ENCODE data around the gene CHST11.

The CHST11 gene

DNA sequence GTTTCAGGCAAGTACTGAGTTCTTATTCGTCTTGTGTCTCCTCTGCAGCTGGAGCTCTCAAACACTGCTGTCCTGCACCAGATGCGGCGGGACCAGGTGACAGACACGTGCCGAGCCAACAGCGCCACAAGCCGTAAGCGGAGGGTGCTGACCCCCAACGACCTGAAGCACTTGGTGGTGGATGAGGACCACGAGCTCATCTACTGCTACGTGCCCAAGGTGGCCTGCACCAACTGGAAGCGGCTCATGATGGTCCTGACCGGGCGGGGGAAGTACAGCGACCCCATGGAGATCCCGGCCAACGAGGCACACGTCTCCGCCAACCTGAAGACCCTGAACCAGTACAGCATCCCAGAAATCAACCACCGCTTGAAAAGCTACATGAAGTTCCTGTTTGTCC, 300.2 kb downstream of the CHST11 start:
- FAIRE-seq, result no peak
- DNase-seq (ENCODE audit: low spot score), result no peak

DNA sequence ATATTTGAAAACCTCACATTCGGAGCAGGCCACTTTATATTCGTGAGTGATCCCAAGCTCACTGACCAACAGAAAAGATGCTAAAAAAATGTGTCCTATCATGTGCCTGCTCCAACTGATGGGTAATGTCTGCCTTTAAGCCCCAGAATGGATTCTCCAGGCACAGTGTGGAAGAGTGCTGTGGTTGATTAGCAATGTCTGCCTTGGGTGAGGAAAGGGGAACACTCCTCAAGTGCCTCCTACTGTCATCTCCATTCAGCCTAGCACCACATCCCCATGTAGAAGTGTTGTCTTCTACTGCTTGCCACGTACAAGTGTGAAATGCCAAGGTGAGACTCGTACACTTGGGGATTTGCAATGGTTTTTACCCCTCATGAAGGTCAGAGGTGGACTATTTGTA, 302.0 kb downstream of the CHST11 start:
- no peak for FAIRE-seq
- DNase-seq (ENCODE audit: low spot score), result no peak

DNA sequence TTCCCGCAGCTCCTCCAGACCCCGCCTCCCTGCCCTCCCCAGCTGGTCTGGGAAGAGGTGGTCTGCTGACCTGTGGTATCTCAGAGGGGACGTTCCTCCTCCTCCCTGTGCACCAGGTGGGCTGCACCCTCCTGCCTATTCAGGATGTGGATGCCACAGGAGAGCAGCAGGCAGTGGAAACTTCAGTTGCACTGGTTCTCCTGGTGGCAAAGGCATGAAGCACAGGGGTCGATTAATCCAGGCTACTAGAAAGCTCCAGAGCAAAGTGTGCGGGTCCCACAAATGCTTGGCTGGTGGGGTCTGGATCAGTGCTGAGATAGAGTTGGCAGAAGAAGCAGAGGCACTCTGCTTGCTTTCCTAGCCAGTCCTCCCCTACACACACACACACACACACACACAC, 304.3 kb downstream of the CHST11 start:
- FAIRE-seq (no peak), DNase-seq (ENCODE audit: low spot score) (no peak)

DNA sequence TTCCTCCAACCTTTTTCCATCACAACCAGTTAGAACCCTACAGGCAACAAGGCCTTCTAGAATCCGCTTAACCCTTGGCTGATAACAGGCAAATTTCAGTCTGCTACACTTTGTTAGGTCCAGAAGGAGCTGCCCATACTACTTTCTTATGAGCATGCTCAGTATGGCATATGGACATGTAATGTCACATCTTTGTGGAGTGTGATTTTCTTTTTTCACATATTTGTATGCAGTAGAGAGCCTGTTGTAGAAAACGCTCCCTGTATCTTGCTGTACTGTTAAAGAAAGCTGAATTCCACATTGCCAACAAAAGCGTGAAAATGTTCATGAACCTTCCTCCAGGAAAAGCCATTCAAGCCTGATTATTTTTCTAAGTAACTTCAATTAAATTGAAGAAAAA, 304.9 kb downstream of the CHST11 start:
- no peak for FAIRE-seq

DNA sequence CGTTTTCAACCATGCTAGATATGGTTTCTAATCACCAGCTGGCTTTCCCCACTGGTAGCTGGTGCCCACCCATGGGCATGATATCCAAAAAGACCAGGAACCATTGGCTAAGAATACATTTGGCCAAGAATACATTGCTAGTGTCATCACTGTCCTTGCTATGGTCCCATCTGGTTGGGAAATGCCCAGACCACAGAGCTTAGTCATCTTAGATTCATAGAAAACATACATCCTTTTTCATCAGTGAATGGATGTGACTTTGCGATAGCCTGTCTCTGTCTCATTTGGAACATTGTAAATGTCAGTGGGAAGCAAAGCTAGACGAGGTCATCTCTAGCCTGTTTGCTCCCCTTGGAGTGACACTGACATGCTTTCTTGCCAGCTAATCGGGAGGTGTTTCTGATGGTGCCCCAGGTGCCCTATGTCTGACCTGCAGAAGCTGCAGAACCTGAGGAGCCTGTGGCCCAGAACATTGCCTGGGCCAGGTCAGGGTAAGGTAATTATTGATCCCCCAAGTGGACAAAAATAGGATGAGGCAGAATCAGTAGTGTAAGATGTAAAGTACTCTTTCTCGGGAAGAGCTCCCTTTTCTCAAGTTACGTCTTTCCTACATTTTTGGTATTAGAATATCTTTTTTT, 306.5 kb downstream of the CHST11 start:
- FAIRE-seq (no peak), DNase-seq (ENCODE audit: low spot score) (peak; percentile 52)

More for the DNA sequence above, 304.9 kb downstream of the CHST11 start:
- no peak for DNase-seq (ENCODE audit: low spot score)

DNA sequence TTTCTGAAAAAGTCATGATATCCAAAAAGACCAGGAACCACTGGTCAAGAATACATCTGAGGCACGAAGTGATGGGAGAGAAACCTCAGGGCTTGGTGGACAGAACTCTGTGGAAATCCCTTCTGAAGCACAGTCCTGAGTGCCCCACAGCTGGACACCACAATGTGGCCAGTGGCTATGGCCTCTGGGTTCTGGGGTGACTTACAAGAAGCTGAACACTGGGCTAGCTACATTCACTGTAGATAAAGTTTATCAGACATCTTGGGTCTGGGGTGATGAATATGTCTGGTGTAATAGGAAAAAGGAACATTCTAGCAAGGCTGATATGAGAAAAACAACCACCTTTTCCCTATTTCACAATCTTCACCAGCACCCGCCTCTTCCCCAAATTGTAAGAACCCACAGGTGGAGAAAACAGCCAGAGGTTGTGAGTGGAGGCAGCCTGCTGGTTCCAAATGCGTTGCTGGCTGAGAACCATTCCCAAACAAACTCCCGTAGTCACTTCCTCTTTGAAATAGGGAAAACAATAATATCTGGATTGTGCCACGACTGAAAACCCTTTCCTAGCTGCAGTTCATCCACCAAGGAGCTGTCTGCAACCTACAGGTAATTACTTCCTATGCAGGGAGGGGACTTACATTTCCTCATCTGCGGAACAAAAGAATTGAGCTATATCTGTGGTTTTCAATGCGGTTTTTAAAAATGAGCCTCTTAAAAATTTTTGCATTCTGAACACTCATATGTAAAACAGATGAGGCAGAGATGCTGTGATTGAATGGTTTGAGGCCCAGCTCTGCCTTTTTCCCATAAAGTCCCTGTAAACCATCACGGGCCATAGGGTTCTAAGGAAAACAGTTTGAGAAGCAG, 307.7 kb downstream of the CHST11 start:
- DNase-seq (ENCODE audit: low spot score), result no peak
- FAIRE-seq, result no peak

DNA sequence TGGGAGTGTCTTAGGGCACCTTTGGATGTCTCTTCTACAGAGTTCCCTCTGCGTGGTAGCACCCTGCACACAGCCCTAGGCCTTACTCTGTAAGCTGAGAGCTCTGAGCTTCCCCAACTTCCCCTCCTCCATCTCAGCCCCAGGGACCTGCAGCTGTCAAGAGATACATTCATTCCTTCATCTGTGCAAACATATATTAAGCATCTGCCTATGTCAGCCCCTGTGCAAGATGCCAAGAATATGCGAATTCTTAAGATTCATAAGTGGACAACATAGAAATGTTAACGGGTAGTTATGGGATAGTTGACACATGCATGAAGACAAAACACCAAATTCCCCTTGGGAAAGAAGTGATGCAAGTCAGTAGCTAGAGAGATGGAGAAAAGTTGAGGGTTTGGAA, 310.5 kb downstream of the CHST11 start:
- FAIRE-seq, result no peak
- DNase-seq (ENCODE audit: low spot score), result no peak

DNA sequence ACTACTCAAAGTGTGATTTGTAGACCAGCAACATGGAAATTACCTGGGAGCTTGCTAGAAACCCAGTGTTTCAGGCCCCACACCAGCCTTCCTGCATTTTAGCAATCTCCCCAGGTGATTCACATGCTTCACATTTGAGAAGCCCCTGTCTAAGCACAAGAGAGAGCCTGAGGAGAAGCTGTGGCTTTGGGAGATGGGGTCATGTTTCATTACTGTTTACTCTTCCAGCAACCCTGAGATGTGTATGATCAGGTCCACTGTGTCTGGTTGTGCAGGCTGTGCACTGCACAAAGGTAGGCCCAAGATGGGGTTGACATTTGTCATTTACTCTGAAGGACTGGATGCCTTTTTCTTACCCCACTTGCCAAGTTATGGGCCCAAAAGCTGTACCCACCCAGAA, 311.3 kb downstream of the CHST11 start:
- FAIRE-seq (no peak), DNase-seq (ENCODE audit: low spot score) (no peak)

DNA sequence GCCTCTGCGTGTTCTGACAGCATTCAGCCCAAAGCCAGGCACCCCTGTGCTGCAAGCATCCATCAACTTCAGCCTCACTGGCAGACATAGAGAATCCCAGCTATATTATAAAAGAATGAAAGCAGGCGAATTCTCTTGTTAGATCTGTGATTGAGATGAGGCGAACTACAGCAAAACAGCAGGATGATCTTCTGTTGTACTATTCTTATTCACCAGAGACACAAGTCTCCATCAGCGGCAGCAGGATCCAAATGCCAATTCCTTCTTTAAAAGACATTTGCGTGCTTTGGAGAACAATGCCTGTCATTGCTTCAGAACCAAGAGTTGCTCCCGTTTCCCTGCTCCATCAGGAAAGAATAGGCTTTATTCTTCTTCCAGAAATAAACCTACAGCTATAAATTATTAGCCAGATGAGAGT, 312.4 kb downstream of the CHST11 start:
- DNase-seq (ENCODE audit: low spot score), result no peak
- no peak for FAIRE-seq

DNA sequence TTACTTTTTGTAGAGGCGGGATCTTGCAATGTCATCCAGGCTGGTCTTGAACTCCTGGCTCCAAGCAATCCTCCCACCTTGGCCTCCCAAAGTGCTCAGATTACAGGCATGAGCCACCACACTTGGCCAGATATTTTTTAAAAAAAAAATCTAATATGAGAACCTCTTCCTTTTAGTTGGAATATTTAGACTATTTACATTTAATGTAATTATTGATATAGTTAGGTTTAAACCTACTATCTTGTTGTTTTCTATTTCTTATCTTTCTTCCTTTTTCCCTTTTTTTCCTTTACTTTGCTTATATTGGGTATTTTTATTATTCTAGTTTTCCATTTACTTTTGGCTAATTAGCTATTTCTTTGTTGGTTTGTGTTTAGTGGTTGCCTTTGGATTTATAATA, 315.6 kb downstream of the CHST11 start:
- FAIRE-seq (no peak), DNase-seq (ENCODE audit: low spot score) (no peak)

DNA sequence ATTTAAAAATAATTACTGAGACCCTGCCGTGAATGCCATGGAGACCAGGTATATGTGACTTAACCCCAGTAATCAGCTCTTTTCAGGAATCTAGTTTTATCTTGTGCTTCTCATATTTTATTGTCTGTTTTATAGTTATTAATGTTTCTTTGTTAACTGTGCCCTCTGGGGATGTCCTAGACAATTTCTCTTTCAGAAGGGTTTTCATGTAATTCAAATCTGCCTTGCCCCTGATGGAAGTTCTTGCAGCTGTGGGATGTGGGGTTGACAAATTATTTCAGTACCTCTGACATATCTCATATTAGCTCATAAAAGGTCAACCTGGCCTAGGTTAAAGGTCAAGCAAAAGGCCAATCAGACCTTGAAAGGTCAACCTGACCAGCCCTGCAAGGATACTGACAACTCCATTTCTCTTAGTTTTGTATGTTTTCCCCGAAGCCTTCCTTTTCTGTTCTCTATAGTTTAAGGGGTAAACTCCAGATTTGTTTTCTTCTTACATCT, 319.0 kb downstream of the CHST11 start:
- DNase-seq (ENCODE audit: low spot score), result no peak
- no peak for FAIRE-seq

DNA sequence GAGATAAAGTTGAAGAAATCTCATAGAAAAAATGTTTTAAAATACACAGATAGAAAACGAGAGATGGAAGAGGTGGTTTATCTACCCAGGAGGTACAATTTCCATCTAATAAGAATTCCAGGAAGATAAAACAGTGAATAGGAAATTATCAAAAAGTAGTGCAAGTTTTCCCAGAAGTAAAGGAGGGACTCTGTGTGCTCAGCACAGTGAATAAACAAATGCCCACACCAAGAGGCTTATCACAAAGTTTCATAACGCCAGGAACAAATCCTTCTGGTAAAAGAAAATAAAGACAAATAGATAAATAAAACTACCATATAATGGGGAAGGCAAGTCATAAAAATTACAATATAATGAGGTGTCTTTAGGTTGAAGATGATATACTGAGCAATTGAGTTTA, 322.4 kb downstream of the CHST11 start:
- DNase-seq (ENCODE audit: low spot score), result no peak
- FAIRE-seq, result no peak

DNA sequence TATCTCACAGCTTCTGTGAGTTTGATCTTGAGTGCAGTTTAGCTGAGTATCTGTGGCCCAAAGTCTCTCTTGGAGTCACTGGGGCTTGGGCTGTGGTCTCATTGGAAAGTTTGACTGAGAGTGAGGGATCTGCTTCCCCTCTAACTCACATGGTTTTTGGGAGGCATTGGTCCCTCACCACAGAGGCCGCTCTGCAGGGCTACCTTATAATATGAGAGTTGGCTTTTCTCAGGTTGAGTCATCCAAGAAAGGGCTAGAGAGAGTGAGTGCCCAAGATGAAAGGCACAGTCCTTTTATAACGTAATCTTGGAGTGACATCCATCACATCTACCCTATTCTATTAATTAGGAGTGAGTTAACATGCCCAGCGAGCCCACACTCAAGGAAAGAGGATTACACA, 325.5 kb downstream of the CHST11 start:
- no peak for DNase-seq (ENCODE audit: low spot score)
- FAIRE-seq, result no peak

DNA sequence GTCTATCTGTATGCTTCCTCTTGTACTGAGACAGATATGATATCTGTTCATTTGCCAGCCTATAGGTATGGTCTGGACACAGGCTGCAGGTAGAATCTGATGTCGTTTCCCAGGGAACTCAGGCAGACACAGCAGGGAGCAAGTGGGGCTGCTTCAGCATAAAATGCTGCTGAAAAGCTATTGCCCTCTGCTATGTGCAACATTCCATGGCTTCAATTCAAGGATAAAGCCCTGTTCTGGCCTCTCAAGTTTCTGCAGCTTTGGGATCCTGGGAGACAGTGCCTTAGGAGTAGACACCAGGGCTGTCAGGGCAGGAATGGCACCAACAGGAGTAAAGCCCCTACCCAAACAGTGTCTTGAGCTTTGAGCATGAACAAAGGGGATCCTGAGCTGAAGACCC, 327.8 kb downstream of the CHST11 start:
- no peak for FAIRE-seq
- DNase-seq (ENCODE audit: low spot score), result no peak

DNA sequence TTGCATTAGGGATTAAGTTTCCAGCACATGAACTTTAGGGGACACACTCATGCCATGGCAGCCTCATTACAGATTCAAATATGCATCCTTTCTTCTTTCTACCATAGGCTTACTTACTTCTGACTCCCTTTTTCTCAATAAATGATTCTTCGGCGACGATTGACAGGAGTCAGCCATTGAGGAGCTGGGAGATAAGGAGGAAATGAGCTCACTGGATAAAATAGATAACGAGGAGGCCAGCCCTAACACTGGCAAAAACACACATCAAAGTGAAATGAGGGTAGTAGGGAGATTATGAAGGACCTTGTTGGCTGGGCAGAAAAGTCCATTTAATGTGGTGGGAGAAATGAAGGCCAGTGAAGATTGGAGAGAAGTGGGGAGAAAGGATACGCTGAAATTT, 329.1 kb downstream of the CHST11 start:
- no peak for FAIRE-seq

DNA sequence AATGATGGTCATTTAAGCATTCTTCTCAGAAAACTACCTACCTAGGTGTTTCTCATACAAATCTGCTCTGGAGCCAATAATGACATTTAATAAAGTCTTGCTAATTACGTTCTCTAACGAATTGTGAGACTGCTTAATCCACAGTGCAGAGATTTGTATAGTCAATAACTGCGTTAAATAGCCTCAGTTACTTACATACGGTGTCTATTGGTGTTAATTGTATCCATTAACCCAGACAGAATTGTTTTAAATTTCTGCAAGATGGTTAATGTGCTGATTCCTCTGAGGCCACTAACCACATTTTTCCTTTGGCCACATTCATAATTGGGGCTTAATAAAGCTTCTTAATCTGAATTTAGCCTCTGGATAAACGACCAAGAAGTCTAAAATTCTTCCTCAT, 329.6 kb downstream of the CHST11 start:
- no peak for FAIRE-seq
- no peak for DNase-seq (ENCODE audit: low spot score)

More for the DNA sequence above, 329.1 kb downstream of the CHST11 start:
- no peak for DNase-seq (ENCODE audit: low spot score)

DNA sequence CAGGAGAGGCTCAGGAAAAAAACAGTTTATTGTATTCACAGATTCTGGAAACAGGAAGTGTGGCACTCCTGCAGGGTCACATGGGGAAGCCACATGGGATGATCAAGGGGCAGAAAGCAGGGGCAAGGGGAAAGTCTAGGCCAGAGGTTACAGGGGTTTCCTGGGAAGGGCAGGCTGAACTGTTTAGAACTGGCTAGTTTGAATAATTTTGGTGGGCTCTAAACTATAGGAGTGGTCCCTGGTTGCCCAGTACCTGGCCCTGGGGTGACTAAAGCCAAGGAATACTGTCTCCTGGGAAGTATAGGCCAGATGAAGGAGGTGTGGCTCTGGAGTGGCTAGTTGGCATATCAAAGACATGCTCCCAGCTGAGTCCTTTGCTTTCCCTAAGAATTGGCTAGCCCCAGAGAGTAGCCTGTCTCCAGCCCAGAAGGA, 332.1 kb downstream of the CHST11 start:
- FAIRE-seq (no peak), DNase-seq (ENCODE audit: low spot score) (no peak)

DNA sequence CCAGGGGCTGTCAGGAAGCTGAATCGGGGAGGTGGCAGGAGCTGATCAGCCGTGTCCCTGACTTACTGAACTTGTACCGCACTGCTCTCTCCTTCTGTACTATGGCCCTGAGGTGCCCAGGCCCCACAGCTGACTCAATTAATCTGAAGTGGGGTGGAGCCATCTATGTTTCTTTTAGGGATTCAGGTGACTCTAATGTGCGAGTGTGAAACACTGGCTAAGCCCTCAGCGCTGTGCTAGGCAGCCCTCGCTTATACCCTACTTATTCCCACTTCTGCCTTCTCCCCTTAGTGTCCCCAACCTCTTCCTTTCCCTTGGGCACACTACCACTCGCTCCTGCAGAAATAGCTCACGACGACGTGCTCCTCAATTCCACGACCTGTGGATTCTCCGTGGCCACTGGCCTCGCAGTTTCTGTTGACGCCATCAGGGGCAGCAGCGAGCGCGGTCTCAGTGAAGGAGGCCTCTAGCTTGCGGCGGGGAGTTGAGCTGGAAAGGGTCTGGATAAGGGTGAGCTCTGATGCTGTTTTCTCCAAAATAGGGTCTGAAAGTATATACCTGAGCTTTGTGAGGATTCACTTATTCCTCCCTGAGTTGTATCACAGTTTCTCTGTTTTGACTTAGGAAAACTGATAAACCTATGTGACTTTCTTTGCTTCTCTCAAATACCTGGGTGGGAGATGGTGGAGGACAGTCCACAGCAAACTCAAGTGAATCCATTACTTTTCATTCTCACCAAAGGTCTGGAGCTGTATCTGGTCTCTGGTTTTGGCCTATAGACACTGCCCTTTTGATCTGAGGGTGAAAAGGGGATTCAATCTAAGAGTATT, 333.8 kb downstream of the CHST11 start:
- DNase-seq (ENCODE audit: low spot score), result no peak
- FAIRE-seq, result no peak

DNA sequence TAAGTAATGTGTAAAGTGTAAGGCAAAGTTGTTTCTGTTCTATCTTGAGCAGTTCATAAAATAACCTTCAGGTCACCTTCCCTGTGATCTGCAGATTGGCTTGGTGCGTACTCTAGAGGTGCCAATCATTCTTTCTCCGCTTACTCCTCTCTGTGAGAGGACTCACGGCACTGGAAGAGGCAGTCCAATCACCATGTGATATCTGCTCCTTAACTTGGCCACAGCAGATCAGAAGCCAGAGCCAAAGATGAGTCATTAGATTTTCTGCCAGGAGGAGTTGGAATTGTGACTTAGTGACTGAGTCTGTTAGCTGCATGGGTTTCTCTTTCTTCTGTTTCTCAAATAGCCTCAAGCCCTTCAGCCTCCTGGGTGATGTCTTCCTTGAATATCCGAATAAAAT, 335.8 kb downstream of the CHST11 start:
- FAIRE-seq (peak; percentile 88), DNase-seq (ENCODE audit: low spot score) (peak; percentile 72)

DNA sequence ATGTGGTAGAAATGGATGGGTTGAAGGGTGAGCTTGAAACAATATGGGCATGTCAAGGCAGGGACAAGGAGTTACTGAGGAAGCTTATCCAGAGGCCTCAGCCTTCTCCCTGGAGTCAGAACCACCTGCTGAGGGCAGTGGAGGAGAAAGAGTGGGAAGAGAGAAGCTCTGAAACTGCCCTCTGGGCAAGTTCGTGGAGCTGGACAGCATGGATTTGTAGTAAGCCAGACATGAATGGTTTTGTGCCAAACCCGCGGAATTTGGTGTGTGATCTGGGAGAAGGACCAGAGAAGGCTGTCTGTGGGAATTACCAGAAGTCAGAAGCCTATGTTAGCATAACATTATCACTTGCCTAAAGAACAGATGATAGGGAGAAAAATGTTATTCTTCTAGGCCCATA, 336.5 kb downstream of the CHST11 start:
- DNase-seq (ENCODE audit: low spot score) (no peak), FAIRE-seq (no peak)

DNA sequence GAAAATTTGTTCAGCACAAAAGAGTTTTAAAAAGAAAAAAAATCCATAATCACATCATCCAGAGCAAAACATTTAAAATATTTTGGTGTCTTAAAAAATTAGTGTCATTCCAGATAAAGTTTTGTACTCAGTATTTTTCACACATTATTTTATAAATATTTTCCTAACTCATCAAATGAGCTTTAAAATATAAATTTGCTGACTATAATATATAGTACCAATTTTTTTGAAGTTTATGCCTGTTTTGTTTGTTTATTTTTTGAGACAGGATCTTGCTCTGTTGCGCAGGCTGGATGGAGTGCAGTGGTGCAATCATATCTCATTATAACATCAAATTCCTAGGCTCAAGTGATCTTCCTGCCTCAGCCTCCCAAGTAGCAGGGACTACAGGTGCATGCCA, 337.2 kb downstream of the CHST11 start:
- no peak for DNase-seq (ENCODE audit: low spot score)

DNA sequence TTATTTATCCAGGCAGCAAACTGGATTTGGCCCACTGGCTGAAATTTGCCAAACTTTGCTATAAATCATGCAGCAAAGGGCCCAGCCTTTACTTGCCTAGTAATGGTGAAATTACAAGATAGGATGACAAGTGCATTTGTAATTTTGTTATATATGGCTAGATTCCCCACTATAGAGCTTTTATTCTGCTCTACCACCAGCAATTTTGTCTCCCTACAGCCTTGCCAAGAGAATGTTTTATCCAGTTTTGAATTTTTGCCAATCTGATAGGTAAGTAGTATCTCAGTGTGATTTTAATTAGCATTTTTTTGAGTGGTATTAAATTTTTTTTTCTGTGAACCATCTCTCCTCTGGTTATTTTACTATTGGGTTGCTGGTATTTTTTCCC, 339.7 kb downstream of the CHST11 start:
- DNase-seq (ENCODE audit: low spot score), result no peak
- no peak for FAIRE-seq

More for the DNA sequence above, 337.2 kb downstream of the CHST11 start:
- no peak for FAIRE-seq
